Measurements from ENCODE around the gene ERCC6. TPM values are rescaled to one million over a fixed set of nuclear protein-coding genes. Genes with fewer than 3 reads are reported as not detected.

Gene ERCC6
- total RNA-seq, 1 donor from 2014 or later, result 46.2 TPM

DNA sequence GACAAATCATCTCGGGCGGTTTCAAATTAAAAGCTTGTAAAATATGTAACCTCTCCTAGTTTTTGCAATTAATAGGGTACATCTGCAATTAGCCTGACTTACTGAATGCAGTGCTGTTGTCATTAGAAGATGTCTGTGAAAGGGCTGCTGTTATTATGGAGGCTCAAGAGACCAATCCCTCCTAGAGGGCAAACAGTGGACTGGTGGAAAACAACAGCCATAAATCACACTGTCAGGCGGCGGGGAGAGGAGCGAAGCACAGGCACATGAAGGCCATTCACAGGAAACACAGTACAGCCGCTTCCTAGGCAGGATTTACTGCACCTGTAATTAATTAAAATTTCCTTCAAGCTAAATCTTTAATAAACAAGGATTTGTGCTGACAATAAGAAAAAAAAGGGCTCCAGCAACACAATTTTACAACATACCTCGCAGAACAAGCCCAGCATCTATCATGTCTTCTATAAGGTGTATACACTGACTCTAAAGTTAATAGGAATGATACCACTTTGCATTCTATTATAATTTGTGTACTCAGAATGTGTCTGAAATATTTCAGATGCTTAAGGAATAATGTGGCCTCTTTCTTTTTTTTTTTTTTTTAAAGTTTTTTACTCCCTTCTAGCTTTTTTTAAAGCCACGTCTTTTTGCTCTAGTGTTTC, 50.7 kb downstream of the ERCC6 start:
- Mint-ChIP-seq H3K36me3 (ENCODE audit: low read depth) (peaks cover 45% of the 10 kb centered on the region), H3K4me1 (no peaks in the 10 kb centered on the region), H3K9me3 (no peaks in the 10 kb centered on the region), H3K4me3 (no peak overlapping the region), H3K27me3 (no peaks in the 10 kb centered on the region), H3K27ac (no peak overlapping the region)
- POLR2A ChIA-PET, result no interaction called here
- intact Hi-C loops (cut with micrococcal nuclease), result no loop called here
- CTCF ChIA-PET, result no interaction called here
- TF ChIP-seq, protein P1, sequence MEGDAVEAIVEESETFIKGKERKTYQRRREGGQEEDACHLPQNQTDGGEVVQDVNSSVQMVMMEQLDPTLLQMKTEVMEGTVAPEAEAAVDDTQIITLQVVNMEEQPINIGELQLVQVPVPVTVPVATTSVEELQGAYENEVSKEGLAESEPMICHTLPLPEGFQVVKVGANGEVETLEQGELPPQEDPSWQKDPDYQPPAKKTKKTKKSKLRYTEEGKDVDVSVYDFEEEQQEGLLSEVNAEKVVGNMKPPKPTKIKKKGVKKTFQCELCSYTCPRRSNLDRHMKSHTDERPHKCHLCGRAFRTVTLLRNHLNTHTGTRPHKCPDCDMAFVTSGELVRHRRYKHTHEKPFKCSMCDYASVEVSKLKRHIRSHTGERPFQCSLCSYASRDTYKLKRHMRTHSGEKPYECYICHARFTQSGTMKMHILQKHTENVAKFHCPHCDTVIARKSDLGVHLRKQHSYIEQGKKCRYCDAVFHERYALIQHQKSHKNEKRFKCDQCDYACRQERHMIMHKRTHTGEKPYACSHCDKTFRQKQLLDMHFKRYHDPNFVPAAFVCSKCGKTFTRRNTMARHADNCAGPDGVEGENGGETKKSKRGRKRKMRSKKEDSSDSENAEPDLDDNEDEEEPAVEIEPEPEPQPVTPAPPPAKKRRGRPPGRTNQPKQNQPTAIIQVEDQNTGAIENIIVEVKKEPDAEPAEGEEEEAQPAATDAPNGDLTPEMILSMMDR (IDR thresholded peaks at IDR 0.05), result no peak
- ATAC-seq (ENCODE audit: low read depth) (no peak), DNase-seq (no peak)

DNA sequence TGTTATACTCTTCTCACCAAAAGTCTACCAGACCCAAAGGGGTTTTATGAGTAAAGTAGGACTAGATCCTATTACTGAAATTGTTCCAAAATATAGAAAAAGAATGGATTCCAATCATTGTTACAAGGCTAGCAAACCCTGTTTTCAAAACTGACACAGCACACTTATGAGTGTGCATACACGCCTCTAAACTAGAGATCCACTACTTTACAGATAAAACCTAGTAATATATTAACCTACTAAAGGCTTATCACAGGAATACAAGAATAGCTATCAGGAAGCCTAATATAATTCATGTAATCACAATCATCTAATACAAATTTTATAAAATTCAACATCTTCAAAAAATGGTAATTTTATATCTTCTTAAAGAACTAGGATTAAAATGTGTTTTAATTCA, 52.2 kb downstream of the ERCC6 start:
- intact Hi-C loops (cut with micrococcal nuclease), result loop anchor here (2.0 kb wide), 1 partner anchor 26 kb away; no protein-coding TSS in a partner anchor
- TF ChIP-seq, protein P1 (IDR thresholded peaks at IDR 0.05), result no peak
- Mint-ChIP-seq H3K27me3 (no peaks in the 10 kb centered on the region), H3K27ac (no peak overlapping the region), H3K36me3 (ENCODE audit: low read depth) (peaks cover 46% of the 10 kb centered on the region), H3K9me3 (no peaks in the 10 kb centered on the region), H3K4me3 (no peak overlapping the region), H3K4me1 (no peaks in the 10 kb centered on the region)
- no peak for DNase-seq
- POLR2A ChIA-PET, result no interaction called here
- ATAC-seq (ENCODE audit: low read depth), result no peak
- CTCF ChIA-PET, result no interaction called here

DNA sequence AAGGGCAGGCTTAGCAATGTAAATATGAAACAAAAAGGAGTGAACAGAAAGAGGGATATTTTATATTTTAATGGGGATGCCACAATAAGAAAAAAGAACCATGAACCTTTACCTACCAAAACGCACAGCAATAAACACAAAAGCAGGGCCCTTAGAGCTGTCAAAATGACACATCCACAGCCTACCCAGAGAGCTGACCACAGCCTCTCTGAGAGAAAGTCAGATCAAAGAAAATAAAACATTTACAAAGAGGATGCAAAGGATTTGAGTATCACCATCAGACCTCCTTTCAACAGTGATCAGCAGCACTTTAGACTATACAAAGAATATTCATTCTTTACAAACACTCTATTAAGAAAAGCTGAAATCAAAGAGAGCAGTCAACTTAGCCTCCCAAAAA, 52.9 kb downstream of the ERCC6 start:
- ATAC-seq (ENCODE audit: low read depth), result no peak
- intact Hi-C loops (cut with micrococcal nuclease), result loop anchor here (2.0 kb wide), 1 partner anchor 27 kb away; no protein-coding TSS in a partner anchor
- H3K4me1 Mint-ChIP-seq, result no peaks in the 10 kb centered on the region
- ChIA-PET CTCF (no interaction called here), POLR2A (no interaction called here)
- H3K9me3 Mint-ChIP-seq, result no peaks in the 10 kb centered on the region
- DNase-seq, result no peak
- H3K27me3 Mint-ChIP-seq, result no peaks in the 10 kb centered on the region
- H3K27ac Mint-ChIP-seq, result no peak overlapping the region
- no peak overlapping the region for H3K4me3 Mint-ChIP-seq
- TF ChIP-seq, protein P1 (IDR thresholded peaks at IDR 0.05), result no peak
- H3K36me3 Mint-ChIP-seq (ENCODE audit: low read depth), result peaks cover 45% of the 10 kb centered on the region

DNA sequence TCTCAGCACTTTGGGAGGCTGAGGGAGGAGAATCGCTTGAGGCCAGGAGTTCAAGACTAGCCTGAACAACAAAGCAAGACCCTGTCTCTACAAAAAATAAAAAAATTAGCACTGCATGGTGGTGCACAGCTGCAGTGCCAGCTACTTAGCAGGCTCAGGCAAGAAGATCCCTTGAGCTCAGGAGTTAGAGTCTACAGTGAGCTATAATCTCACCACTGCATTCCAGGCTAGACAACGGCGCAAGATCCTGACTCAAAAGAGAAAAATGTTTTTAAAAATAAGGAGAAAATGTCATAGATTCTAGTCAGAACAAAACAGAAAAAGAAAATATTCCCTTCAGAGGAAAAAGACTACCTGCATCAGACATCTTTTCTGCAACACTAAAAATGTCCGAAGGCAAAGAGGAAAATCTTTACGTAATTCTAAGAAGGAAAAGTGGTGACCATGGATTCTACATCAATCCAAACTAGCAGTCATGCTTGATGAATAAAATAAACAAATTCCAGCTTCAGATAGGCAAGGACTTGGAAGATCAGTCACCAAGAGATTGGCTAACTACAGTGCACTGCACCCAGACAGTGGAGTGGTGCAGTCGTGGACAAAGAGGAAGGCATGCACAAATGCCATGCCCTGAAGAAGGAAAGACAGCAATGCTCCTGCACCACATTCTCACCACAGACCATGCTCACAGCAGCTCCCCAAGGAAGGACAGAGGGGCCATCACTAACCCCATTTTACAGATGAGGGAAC, 54.3 kb downstream of the ERCC6 start:
- Mint-ChIP-seq H3K9me3 (no peaks in the 10 kb centered on the region), H3K4me3 (no peak overlapping the region), H3K36me3 (ENCODE audit: low read depth) (peaks cover 53% of the 10 kb centered on the region), H3K27me3 (no peaks in the 10 kb centered on the region), H3K27ac (no peak overlapping the region), H3K4me1 (no peaks in the 10 kb centered on the region)
- intact Hi-C loops (cut with micrococcal nuclease), result no loop called here
- DNase-seq (no peak), ATAC-seq (ENCODE audit: low read depth) (no peak)
- CTCF ChIA-PET, result no interaction called here
- TF ChIP-seq, protein P1 (IDR thresholded peaks at IDR 0.05), result no peak
- POLR2A ChIA-PET, result no interaction called here

DNA sequence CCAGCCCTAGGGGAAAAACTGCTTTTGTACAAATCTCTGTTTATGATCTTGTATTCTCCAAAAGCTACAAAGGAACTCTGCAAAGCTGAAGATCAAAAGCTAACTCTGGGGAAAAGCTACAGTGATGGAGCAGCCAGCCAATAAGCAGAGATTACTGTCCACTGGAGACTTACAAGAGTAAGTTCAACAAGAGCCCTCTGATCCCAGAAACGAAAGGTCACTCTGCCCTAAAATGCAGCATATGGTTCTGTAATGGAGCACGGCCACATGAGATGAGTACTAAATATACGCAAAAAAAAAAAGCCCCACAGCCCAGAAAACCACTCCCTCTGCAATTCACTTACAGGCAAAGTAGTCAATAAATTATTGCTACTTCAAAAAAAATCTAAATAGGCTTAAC, 60.1 kb downstream of the ERCC6 start:
- Mint-ChIP-seq H3K27ac (no peak overlapping the region), H3K9me3 (no peaks in the 10 kb centered on the region), H3K4me3 (no peak overlapping the region), H3K4me1 (no peaks in the 10 kb centered on the region), H3K27me3 (no peaks in the 10 kb centered on the region), H3K36me3 (ENCODE audit: low read depth) (peaks cover 87% of the 10 kb centered on the region)
- ATAC-seq (ENCODE audit: low read depth), result no peak
- CTCF ChIA-PET, result no interaction called here
- intact Hi-C loops (cut with micrococcal nuclease), result no loop called here
- TF ChIP-seq, protein P1 (IDR thresholded peaks at IDR 0.05), result no peak
- POLR2A ChIA-PET, result no interaction called here
- no peak for DNase-seq
